ENCODE data around the gene HNF4A.

HNF4A gene

GRCh38 chr20:44407402-44408184, 52.1 kb downstream of the HNF4A start:
- peak; percentile 88 for DNase-seq

GRCh38 chr20:44409132-44409600, 53.7 kb downstream of the HNF4A start:
- no peak for DNase-seq

GRCh38 chr20:44410583-44411019, 55.1 kb downstream of the HNF4A start:
- DNase-seq, result no peak

GRCh38 chr20:44411020-44411756, 55.7 kb downstream of the HNF4A start:
- DNase-seq, result no peak

- DNase-seq, result no peak
Observed at GRCh38 chr20:44411757-44412401, 56.4 kb downstream of the HNF4A start.

GRCh38 chr20:44412402-44413144, 57.1 kb downstream of the HNF4A start:
- no peak for DNase-seq

GRCh38 chr20:44413575-44414345, 58.3 kb downstream of the HNF4A start:
- no peak for DNase-seq

GRCh38 chr20:44414346-44414714, 58.8 kb downstream of the HNF4A start:
- DNase-seq, result no peak

GRCh38 chr20:44414808-44415207, 59.3 kb downstream of the HNF4A start:
- no peak for DNase-seq

- no peak for DNase-seq
Observed at GRCh38 chr20:44415833-44416715, 60.6 kb downstream of the HNF4A start.

GRCh38 chr20:44418069-44418905, 62.8 kb downstream of the HNF4A start:
- no peak for DNase-seq

GRCh38 chr20:44419131-44419844, 63.8 kb downstream of the HNF4A start:
- no peak for DNase-seq

GRCh38 chr20:44420497-44420896, 65.0 kb downstream of the HNF4A start:
- DNase-seq, result no peak

GRCh38 chr20:44422083-44422482, 66.6 kb downstream of the HNF4A start:
- no peak for DNase-seq

- DNase-seq, result no peak
Observed at GRCh38 chr20:44423480-44423879, 68.0 kb downstream of the HNF4A start.

GRCh38 chr20:44424039-44424495, 68.6 kb downstream of the HNF4A start:
- DNase-seq, result no peak

- DNase-seq, result no peak
Observed at GRCh38 chr20:44425923-44426322, 70.4 kb downstream of the HNF4A start.

GRCh38 chr20:44426879-44427790, 71.6 kb downstream of the HNF4A start:
- no peak for DNase-seq
